Erythroblast (primary cell): ENCODE data around the gene SYT9.

Source experiments
- GATA1 ChIP-seq: IDR thresholded peaks from 2 replicates; pipeline ENCODE4 v1.6.1; 2011; ENCODE audit warnings: low read depth, mild to moderate bottlenecking, control low read depth, low read length, moderate library complexity
- POLR2A ChIP-seq: IDR thresholded peaks from 2 replicates; pipeline ENCODE4 v1.6.1; 2011; ENCODE audit warnings: mild to moderate bottlenecking, low read length

- no peak for TF ChIP-seq POLR2A
- TF ChIP-seq GATA1, result no peak
Observed at GRCh38 chr11:7286178-7286577, 34.5 kb downstream of the SYT9 start.
